ENCODE measurements around the gene SPATA6L. TPM values are rescaled to one million over a fixed set of nuclear protein-coding genes. Genes with fewer than 3 reads are reported as not detected.

The SPATA6L gene
- total RNA-seq, 1 donor from 2014 or later = 6.7 TPM

DNA sequence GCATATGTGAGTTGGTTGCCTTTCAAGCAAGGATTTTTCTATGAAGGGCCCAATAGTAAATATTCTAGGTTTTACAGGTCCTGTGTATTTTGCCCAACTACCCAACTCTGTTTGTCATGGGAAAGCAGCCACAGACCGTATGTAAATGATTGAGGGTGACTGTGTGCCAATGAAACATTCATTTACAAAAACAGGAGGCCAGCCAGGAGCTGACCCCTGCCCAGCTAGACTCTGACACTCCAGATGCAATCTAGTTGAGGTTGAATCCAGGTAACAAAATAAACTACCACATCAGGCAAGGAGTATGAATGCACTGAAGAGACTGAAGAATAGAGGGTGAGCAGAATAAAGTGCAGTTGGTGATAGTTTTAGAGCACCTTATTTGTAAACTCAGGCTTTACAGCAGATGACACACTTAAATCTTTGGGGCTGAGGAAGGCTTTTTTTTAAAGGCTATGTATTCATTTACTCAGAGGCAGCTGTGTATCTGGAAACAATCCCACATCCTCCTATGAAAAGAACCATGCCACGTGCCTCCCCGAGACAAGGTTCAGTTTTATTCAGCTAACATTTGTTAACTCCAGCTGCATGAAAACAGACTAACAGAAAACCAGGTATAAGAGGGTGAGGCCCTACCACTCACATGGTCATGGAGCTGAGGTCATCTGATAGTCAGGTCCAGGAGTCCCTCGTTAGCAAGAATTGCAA, 115.3 kb downstream of the SPATA6L start:
- TF ChIP-seq, protein P1, sequence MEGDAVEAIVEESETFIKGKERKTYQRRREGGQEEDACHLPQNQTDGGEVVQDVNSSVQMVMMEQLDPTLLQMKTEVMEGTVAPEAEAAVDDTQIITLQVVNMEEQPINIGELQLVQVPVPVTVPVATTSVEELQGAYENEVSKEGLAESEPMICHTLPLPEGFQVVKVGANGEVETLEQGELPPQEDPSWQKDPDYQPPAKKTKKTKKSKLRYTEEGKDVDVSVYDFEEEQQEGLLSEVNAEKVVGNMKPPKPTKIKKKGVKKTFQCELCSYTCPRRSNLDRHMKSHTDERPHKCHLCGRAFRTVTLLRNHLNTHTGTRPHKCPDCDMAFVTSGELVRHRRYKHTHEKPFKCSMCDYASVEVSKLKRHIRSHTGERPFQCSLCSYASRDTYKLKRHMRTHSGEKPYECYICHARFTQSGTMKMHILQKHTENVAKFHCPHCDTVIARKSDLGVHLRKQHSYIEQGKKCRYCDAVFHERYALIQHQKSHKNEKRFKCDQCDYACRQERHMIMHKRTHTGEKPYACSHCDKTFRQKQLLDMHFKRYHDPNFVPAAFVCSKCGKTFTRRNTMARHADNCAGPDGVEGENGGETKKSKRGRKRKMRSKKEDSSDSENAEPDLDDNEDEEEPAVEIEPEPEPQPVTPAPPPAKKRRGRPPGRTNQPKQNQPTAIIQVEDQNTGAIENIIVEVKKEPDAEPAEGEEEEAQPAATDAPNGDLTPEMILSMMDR (IDR thresholded peaks at IDR 0.05; ENCODE audit: unreplicated experiment) = no peak
- Mint-ChIP-seq H3K4me3 (ENCODE audit: unreplicated experiment) (no peak overlapping the region), H3K36me3 (ENCODE audit: low read depth, unreplicated experiment) (no peaks in the 10 kb centered on the region), H3K9me3 (ENCODE audit: unreplicated experiment) (no peaks in the 10 kb centered on the region), H3K27ac (ENCODE audit: unreplicated experiment) (no peak overlapping the region), H3K4me1 (ENCODE audit: unreplicated experiment) (peaks cover 31% of the 10 kb centered on the region), H3K27me3 (ENCODE audit: unreplicated experiment) (peaks cover 1% of the 10 kb centered on the region)
- DNase-seq (ENCODE audit: low spot score) = no peak

DNA sequence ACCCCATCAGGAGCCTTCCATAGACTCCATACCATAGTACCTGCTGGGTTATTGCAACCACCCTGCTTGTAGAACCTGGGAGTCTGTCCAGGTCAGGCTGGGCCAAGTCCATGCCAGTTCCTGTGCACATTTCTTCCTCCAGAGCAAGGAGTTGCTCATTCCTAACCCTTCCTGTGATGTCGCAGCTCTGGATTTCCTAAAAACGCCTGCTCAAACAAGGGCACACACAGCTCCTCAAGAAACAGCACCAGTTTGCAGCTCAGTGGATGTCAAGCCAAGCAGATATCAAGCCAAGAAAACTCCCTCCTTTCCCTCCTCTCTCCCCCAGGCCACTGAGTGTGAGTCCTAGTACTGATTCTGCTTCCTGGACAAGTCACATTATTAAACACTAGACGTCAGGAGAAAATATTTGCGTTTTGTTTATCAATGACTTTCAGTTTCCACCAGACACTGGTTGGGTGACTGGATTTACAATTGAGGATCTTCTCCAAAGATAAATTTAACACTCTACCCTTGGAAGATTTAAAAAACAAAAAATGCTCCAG, 116.5 kb downstream of the SPATA6L start:
- H3K36me3 Mint-ChIP-seq (ENCODE audit: low read depth, unreplicated experiment) = no peaks in the 10 kb centered on the region
- H3K4me1 Mint-ChIP-seq (ENCODE audit: unreplicated experiment) = peaks cover 26% of the 10 kb centered on the region
- TF ChIP-seq, protein P1 (IDR thresholded peaks at IDR 0.05; ENCODE audit: unreplicated experiment) = no peak
- H3K27me3 Mint-ChIP-seq (ENCODE audit: unreplicated experiment) = peaks cover 1% of the 10 kb centered on the region
- H3K27ac Mint-ChIP-seq (ENCODE audit: unreplicated experiment) = no peak overlapping the region
- no peak for DNase-seq (ENCODE audit: low spot score)
- H3K9me3 Mint-ChIP-seq (ENCODE audit: unreplicated experiment) = no peaks in the 10 kb centered on the region
- H3K4me3 Mint-ChIP-seq (ENCODE audit: unreplicated experiment) = no peak overlapping the region

DNA sequence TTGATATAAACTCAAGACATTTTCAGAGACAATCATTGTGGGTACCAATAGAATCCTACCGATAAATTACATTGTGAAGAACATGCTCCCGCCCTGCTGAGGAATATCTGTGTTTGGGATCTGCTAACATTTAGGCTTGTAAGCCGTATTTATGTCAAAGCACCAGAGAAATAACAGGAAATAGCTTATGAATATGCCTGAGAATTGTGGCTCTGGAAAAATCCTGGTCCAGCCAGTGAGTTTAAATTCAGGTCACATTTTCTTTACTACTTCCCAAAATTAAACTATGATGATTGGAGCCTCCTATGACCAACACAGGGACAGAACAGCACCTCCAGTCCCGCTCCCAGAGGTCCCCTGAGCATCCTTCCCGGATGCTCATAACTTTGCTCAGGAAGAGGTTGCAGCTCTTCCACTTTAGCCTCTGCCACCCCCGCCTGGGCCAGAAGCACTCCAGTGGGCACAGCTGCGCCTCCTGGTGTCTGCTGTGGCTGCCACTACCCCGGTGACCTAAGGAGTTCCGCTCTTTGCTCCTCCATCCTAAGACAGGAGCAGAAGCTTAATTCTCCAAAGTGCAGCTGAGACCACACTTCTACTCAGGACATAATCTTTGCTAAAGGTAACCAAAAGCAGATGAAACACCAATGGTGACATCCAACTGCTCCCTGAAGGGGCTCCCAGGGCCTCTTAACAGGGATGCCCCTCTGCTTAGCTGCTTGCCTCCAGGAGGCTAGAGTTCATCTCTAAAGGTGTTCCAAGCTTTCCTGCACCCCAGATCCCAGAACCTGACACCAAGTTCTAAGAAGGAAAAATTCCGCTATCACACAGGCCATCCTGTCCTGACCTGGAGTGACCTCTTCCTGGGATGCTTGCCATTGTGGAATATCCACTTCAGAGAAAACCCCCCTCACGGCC, 117.2 kb downstream of the SPATA6L start:
- peak; percentile 57 for DNase-seq (ENCODE audit: low spot score)
- Mint-ChIP-seq H3K27me3 (ENCODE audit: unreplicated experiment) (peaks cover 1% of the 10 kb centered on the region), H3K4me3 (ENCODE audit: unreplicated experiment) (no peak overlapping the region), H3K36me3 (ENCODE audit: low read depth, unreplicated experiment) (no peaks in the 10 kb centered on the region), H3K9me3 (ENCODE audit: unreplicated experiment) (no peaks in the 10 kb centered on the region), H3K27ac (ENCODE audit: unreplicated experiment) (no peak overlapping the region), H3K4me1 (ENCODE audit: unreplicated experiment) (peaks cover 26% of the 10 kb centered on the region)
- TF ChIP-seq, protein P1 (IDR thresholded peaks at IDR 0.05; ENCODE audit: unreplicated experiment) = peak; percentile 15

Other genes starting within 250 kb of the SPATA6L start
- 2.2 TPM for gene SLC1A1, start 176.0 kb downstream of the SPATA6L start, total RNA-seq (ENCODE audit: unreplicated experiment)
- gene PLPP6, start 4.2 kb downstream of the SPATA6L start, total RNA-seq (ENCODE audit: unreplicated experiment) = 7.7 TPM
- 10.7 TPM for gene CDC37L1, start 13.1 kb upstream of the SPATA6L start, total RNA-seq (ENCODE audit: unreplicated experiment)
- 29.2 TPM for gene AK3, start 74.7 kb upstream of the SPATA6L start, total RNA-seq (ENCODE audit: unreplicated experiment)
- 12.2 TPM for gene RCL1, start 126.5 kb upstream of the SPATA6L start, total RNA-seq (ENCODE audit: unreplicated experiment)

Data from endothelial cell (in vitro differentiated cells).